ENCODE data around the gene MAB21L3.
A peak's percentile ranks its signal among the peaks of the same experiment; 100 is the strongest.

Gene MAB21L3

GRCh38 chr1:116166655-116167054, 55.5 kb downstream of the MAB21L3 start:
- no peak for DNase-seq

- no peak for DNase-seq
These were observed 56.6 kb downstream of the MAB21L3 start for GRCh38 chr1:116167625-116168276.

GRCh38 chr1:116168277-116169032, 57.3 kb downstream of the MAB21L3 start:
- DNase-seq = peak; percentile 60

- DNase-seq = no peak
These were observed 58.7 kb downstream of the MAB21L3 start for GRCh38 chr1:116169898-116170297.

GRCh38 chr1:116170721-116171589, 59.8 kb downstream of the MAB21L3 start:
- no peak for DNase-seq

GRCh38 chr1:116172666-116173065, 61.5 kb downstream of the MAB21L3 start:
- no peak for DNase-seq

GRCh38 chr1:116175611-116176010, 64.4 kb downstream of the MAB21L3 start:
- DNase-seq = no peak

- DNase-seq = no peak
These were observed 65.1 kb downstream of the MAB21L3 start for GRCh38 chr1:116176306-116176789.

GRCh38 chr1:116177861-116178260, 66.7 kb downstream of the MAB21L3 start:
- no peak for DNase-seq

GRCh38 chr1:116178837-116179236, 67.6 kb downstream of the MAB21L3 start:
- DNase-seq = no peak

- DNase-seq = no peak
These were observed 68.2 kb downstream of the MAB21L3 start for GRCh38 chr1:116179419-116179818.

- DNase-seq = no peak
These were observed 68.8 kb downstream of the MAB21L3 start for GRCh38 chr1:116179964-116180363.

GRCh38 chr1:116182019-116182714, 71.0 kb downstream of the MAB21L3 start:
- no peak for DNase-seq
